GM12873 (cell line): ENCODE measurements around the gene CSTPP1.

ENCODE experiments used
- CTCF ChIP-seq: IDR thresholded peaks from 2 replicates; pipeline ENCODE4 v1.5.1; 2012; ENCODE audit warnings: low read depth, mild to moderate bottlenecking, moderate library complexity, low read length, control low read depth; ENCODE audit not compliant: insufficient read depth; ENCODE audit errors: missing control alignments

The CSTPP1 gene

GRCh38 chr11:47124675-47125074 is 188.1 kb downstream of the CSTPP1 start:
- no peak for TF ChIP-seq CTCF

DNA sequence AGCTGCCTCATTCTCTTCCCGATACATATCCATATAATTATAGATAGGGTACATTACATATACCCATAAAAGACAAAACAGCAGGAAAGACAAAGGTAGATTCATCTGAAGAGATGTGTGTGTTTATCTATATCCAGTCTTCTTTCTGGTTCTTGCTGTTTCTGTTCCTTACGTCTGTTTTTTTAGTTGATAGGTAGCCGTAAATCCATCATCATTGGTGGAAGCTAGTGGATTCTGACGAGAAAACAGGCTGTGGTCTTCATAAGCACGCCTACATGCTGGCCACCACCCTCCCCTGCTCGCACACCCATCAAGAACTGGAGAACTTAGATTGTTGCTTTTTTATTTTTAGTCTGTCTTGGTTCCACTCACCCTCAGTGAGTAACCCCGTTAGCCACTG is 188.5 kb downstream of the CSTPP1 start:
- TF ChIP-seq CTCF: no peak

DNA sequence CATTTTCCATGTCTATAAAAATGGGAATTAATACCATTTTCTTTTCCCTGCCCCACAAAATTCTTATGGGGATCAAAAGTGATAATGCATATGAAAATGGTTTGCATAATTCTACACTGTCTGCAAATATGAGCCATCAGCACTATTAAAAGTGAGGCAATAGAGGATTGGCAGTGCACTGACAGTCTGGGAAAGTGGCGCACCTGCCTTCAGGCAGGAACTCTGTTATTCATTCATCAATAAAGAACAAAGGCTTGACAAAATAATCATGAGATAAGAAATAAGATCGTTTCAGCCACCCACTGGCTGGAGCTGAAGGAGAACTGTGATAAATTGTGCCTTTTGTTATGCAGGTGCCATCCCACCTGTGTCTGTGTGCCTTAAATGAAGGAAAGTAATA is 190.7 kb downstream of the CSTPP1 start:
- no peak for TF ChIP-seq CTCF

- no peak for TF ChIP-seq CTCF
These were observed 194.0 kb downstream of the CSTPP1 start for GRCh38 chr11:47130543-47130942.

- no peak for TF ChIP-seq CTCF
These were observed 194.6 kb downstream of the CSTPP1 start for GRCh38 chr11:47131136-47131535.

- TF ChIP-seq CTCF: no peak
These were observed 195.9 kb downstream of the CSTPP1 start for GRCh38 chr11:47132490-47132889.

DNA sequence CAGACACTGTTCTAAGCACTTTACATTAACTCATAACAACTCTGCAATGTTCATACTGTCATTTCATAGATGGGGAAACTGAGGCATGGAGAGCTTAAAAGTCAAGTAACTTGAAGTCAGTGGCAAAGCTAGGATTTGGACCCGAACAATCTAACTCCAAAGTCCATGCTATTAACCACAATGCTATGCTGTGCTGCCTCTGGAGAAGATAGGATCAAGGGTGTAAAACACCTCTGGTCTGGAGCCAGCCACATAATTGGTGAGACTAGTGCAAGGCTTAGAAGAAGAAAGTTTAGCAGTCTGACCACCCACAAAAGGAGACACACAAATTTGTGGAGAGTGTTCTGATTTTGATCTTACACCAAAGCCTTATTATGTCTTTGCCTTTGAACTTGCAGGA is 196.4 kb downstream of the CSTPP1 start:
- no peak for TF ChIP-seq CTCF
